Caco-2 (cell line): ENCODE results near the gene KDM3B. TPM values are rescaled to one million over a fixed set of nuclear protein-coding genes. Genes with fewer than 3 reads are reported as not detected.

Experiments used
- BruUV-seq: library from RNA; stranded (reverse); fragments of 400-500 nt; replicated peaks from 2 replicates; lab custom pipeline; 2021; lab: Mats Ljungman, UMichigan
- CTCF ChIA-PET: fragments of 300-600 bp; sonication (Branson Sonifier 250); formaldehyde crosslinking; loops from one replicate; lab custom pipeline; 2022; ENCODE audit warnings: antibody characterized with exemption; lab: Charles Lee
- POLR2A ChIA-PET: fragments of 300-600 bp; sonication (Branson Sonifier 250); formaldehyde crosslinking; loops from one replicate; lab custom pipeline; 2022; ENCODE audit warnings: antibody characterized with exemption; lab: Charles Lee
- DNase-seq, 2 experiments: peaks; one replicate each; pipeline versions ENCODE4 v3.0.0 to v3.0.0-alpha.2; 2020 to 2022
- H3K27me3 ChIP-seq: replicated peaks from 2 replicates; pipeline ENCODE4 v1.6.0; 2011; ENCODE audit warnings: low read length; ENCODE audit not compliant: control insufficient read depth, insufficient read depth
- H3K36me3 ChIP-seq: 2 replicates; pipeline ENCODE4 v1.5.1; 2011; ENCODE audit warnings: low read length; ENCODE audit not compliant: control insufficient read depth, insufficient read depth
- H3K4me1 ChIP-seq: fragments of 250-450 bp; sonication (Bioruptor Pico); 2 replicates; pipeline ENCODE4 v1.5.1; 2020; ENCODE audit warnings: mild to moderate bottlenecking
- H3K4me3 ChIP-seq: 2 replicates; pipeline ENCODE4 v1.5.1; 2011; ENCODE audit warnings: low read depth, mild to moderate bottlenecking, control low read depth, low read length
- H3K9me3 ChIP-seq: fragments of 250-450 bp; sonication (Bioruptor Pico); 2 replicates; pipeline ENCODE4 v1.5.1; 2020; ENCODE audit warnings: mild to moderate bottlenecking, moderate library complexity
- H3K27ac Mint-ChIP-seq: one replicate; pipeline ENCODE4 v1.8.0; 2022; ENCODE audit warnings: mixed read lengths; ENCODE audit not compliant: unreplicated experiment
- H3K27me3 Mint-ChIP-seq: one replicate; pipeline ENCODE4 v1.8.0; 2022; ENCODE audit warnings: mixed read lengths; ENCODE audit not compliant: insufficient read depth, unreplicated experiment
- H3K36me3 Mint-ChIP-seq: one replicate; pipeline ENCODE4 v1.8.0; 2022; ENCODE audit warnings: mild to moderate bottlenecking, mixed read lengths; ENCODE audit not compliant: insufficient read depth, unreplicated experiment
- H3K4me1 Mint-ChIP-seq: one replicate; pipeline ENCODE4 v1.8.0; 2022; ENCODE audit warnings: low read depth, mixed read lengths; ENCODE audit not compliant: unreplicated experiment
- H3K4me3 Mint-ChIP-seq: one replicate; pipeline ENCODE4 v1.8.0; 2022; ENCODE audit warnings: mild to moderate bottlenecking, moderate library complexity, mixed read lengths; ENCODE audit not compliant: unreplicated experiment
- H3K9me3 Mint-ChIP-seq: one replicate; pipeline ENCODE4 v1.8.0; 2022; ENCODE audit warnings: mixed read lengths; ENCODE audit not compliant: unreplicated experiment
- intact Hi-C: fragments of 100-400 bp; cut with micrococcal nuclease; formaldehyde crosslinking; loops from one replicate; pipeline ENCODE4 v1.10.0; 2022; ENCODE audit not compliant: unreplicated experiment
- total RNA-seq: library from RNA; stranded (reverse); gene quantifications from 2 replicates; pipeline ENCODE4 v1.2.3, GENCODE V29; 2022
- TF ChIP-seq, protein P1 (sequence below), 2 experiments: fragments of 200-600 bp in 1 of 2; IDR thresholded peaks; 1 replicate in 1 of 2; 2 replicates in 1 of 2; pipeline versions ENCODE4 v1.5.1 to v1.8.0; 2011 to 2022; ENCODE audit warnings: antibody characterized with exemption in 1 of 2, control low read depth in 1 of 2, inconsistent platforms in 1 of 2, low read depth in 1 of 2, low read length in 1 of 2, mild to moderate bottlenecking in 1 of 2, moderate library complexity in 1 of 2; ENCODE audit not compliant: insufficient read depth in 1 of 2, severe bottlenecking in 1 of 2, unreplicated experiment in 1 of 2

Gene KDM3B
- total RNA-seq, 1 experiment from 2014 or later: 71.8 TPM

DNA sequence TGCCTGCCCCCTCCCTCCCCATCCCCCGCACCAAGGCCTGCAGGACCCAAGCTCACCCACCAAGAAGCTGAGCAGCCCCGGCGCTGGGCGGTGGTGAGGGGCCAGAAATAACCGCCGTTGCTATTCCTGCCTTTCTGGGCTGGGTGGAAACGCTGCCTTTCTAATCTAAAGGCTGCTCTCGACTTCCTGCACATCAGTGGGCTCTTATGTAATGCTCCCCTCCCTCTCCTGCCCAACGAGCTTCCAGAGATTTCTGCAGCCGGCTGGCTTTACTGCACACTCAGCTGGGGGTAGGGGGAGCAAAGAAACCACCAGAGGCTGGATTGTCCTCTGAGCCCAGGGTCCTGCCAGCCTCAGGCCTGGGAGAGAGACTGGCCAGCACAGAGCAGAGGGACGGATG, 105.9 kb downstream of the KDM3B start:
- H3K9me3 ChIP-seq: no peaks in the 10 kb centered on the region
- H3K4me1 Mint-ChIP-seq: no peaks in the 10 kb centered on the region
- no peak overlapping the region for H3K27ac Mint-ChIP-seq
- peaks cover under 1% of the 10 kb centered on the region for H3K36me3 Mint-ChIP-seq
- no peak overlapping the region for H3K4me3 ChIP-seq
- H3K27me3 ChIP-seq: no peaks in the 10 kb centered on the region
- no peak overlapping the region for H3K4me3 Mint-ChIP-seq
- ChIA-PET POLR2A (no interaction called here), CTCF (interaction anchor here (0.6 kb wide), 1 partner anchor 214 kb away, joined by 3 read pairs; no protein-coding TSS in a partner anchor)
- no peaks in the 10 kb centered on the region for H3K27me3 Mint-ChIP-seq
- intact Hi-C loops: no loop called here
- H3K4me1 ChIP-seq: no peaks in the 10 kb centered on the region; the same call in 1 of the 2 replicates
- H3K9me3 Mint-ChIP-seq: no peaks in the 10 kb centered on the region
- BruUV-seq: no TSS peak
- TF ChIP-seq, protein P1, sequence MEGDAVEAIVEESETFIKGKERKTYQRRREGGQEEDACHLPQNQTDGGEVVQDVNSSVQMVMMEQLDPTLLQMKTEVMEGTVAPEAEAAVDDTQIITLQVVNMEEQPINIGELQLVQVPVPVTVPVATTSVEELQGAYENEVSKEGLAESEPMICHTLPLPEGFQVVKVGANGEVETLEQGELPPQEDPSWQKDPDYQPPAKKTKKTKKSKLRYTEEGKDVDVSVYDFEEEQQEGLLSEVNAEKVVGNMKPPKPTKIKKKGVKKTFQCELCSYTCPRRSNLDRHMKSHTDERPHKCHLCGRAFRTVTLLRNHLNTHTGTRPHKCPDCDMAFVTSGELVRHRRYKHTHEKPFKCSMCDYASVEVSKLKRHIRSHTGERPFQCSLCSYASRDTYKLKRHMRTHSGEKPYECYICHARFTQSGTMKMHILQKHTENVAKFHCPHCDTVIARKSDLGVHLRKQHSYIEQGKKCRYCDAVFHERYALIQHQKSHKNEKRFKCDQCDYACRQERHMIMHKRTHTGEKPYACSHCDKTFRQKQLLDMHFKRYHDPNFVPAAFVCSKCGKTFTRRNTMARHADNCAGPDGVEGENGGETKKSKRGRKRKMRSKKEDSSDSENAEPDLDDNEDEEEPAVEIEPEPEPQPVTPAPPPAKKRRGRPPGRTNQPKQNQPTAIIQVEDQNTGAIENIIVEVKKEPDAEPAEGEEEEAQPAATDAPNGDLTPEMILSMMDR (IDR thresholded peaks at IDR 0.05; ENCODE audit: insufficient read depth in 1 of 2, low read depth in 1 of 2, low read length in 1 of 2, severe bottlenecking in 1 of 2, unreplicated experiment in 1 of 2): no peak
- no peak for DNase-seq
- no peaks in the 10 kb centered on the region for H3K36me3 ChIP-seq

DNA sequence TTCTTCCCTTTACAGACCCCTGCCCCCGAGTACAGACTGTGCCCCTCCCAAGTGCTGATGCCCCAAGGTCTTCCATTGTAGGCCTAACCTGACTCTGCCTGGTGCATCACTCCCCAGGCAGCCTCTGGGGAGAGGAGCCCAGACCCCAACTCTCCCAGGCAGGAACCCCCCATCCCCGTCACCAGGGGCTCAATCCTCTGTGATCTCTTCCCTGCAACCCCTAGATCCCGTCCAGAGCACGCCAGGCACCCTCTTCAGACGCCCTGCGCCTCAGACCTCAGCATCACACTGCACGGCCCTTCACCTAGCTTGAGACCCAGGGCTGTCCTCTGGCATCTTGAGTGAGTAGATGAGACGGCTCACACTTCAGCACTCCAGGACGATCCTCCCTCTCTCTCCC, 106.4 kb downstream of the KDM3B start:
- peaks cover 5% of the 10 kb centered on the region for H3K36me3 Mint-ChIP-seq
- TF ChIP-seq, protein P1 (IDR thresholded peaks at IDR 0.05; ENCODE audit: insufficient read depth in 1 of 2, low read depth in 1 of 2, low read length in 1 of 2, severe bottlenecking in 1 of 2, unreplicated experiment in 1 of 2): no peak
- intact Hi-C loops: no loop called here
- no peaks in the 10 kb centered on the region for H3K4me1 Mint-ChIP-seq
- H3K27ac Mint-ChIP-seq: no peak overlapping the region
- no peak overlapping the region for H3K4me3 ChIP-seq
- POLR2A ChIA-PET: interaction anchor here (1.3 kb wide), 1 partner anchor 8 kb away, joined by 3 read pairs; no protein-coding TSS in a partner anchor
- no peak for DNase-seq
- no peaks in the 10 kb centered on the region for H3K27me3 ChIP-seq
- no peaks in the 10 kb centered on the region for H3K36me3 ChIP-seq
- CTCF ChIA-PET: no interaction called here
- H3K9me3 ChIP-seq: no peaks in the 10 kb centered on the region
- H3K9me3 Mint-ChIP-seq: no peaks in the 10 kb centered on the region
- H3K4me1 ChIP-seq: no peaks in the 10 kb centered on the region; the same call in 1 of the 2 replicates
- BruUV-seq: no TSS peak
- H3K4me3 Mint-ChIP-seq: no peak overlapping the region
- H3K27me3 Mint-ChIP-seq: no peaks in the 10 kb centered on the region

DNA sequence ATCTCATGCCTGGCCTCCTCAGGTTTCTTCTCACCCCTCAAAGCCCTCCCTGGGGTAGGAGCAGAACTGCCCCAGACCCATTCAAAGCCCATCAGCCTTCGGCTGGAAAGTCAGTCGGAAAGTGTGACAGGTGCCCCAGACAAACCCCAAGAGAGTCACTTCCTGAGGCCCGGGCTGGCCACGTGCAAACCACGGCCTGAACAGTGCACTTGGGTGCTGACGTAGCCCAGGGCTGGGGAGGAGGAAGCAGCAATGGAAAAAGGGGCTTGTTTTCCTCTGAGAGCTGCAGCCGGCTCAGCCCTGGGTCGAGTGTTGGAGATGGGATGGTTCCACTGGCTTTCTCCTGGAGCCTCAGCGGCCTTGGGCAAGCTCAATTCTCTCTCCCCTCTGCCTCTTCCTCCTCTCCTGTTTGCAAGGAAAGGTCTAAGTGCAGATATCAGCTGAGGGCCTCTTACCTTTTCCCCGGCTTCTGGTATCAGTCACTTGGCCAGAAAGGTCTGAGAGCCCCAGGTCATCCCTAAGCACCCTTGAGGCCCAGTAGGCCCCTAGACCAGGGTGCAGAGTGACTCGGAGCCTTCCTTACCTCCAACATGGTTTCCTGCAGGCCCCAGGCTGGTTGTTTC, 106.9 kb downstream of the KDM3B start:
- intact Hi-C loops: no loop called here
- TF ChIP-seq, protein P1 (IDR thresholded peaks at IDR 0.05; ENCODE audit: insufficient read depth in 1 of 2, low read depth in 1 of 2, low read length in 1 of 2, severe bottlenecking in 1 of 2, unreplicated experiment in 1 of 2): no peak
- H3K9me3 ChIP-seq: no peaks in the 10 kb centered on the region
- no peak overlapping the region for H3K4me3 Mint-ChIP-seq
- H3K36me3 Mint-ChIP-seq: peaks cover 8% of the 10 kb centered on the region
- H3K27me3 ChIP-seq: no peaks in the 10 kb centered on the region
- H3K27me3 Mint-ChIP-seq: no peaks in the 10 kb centered on the region
- DNase-seq: no peak
- no peaks in the 10 kb centered on the region for H3K36me3 ChIP-seq
- no peaks in the 10 kb centered on the region for H3K4me1 Mint-ChIP-seq
- CTCF ChIA-PET: no interaction called here
- POLR2A ChIA-PET: interaction anchor here (0.5 to 1.3 kb wide), 3 partner anchors 9 to 1350 kb away, joined by 3 to 4 read pairs (median 3); no protein-coding TSS in a partner anchor
- no peak overlapping the region for H3K4me3 ChIP-seq
- H3K4me1 ChIP-seq: no peaks in the 10 kb centered on the region; the same call in 1 of the 2 replicates
- no TSS peak for BruUV-seq
- no peaks in the 10 kb centered on the region for H3K9me3 Mint-ChIP-seq
- no peak overlapping the region for H3K27ac Mint-ChIP-seq
